HG03571 (cell line): ENCODE data around the gene IQCN.
"Not testable (repeated sequence)": the region's sequence is repeated elsewhere in the genome, so short reads cannot be mapped to it uniquely, and the experiment has no call there.

Source experiments
- ATAC-seq: cut with Tn5 transposase; IDR thresholded peaks from one replicate; pipeline ENCODE4 v1.9.1; 2021; ENCODE audit not compliant: unreplicated experiment

IQCN gene

GRCh38 chr19:18218159-18218558 lies 56.1 kb downstream of the IQCN start:
- no peak for ATAC-seq

GRCh38 chr19:18216789-18217188 lies 57.5 kb downstream of the IQCN start:
- ATAC-seq, result no peak

- ATAC-seq, result no peak
Measured at GRCh38 chr19:18214779-18215433, 59.3 kb downstream of the IQCN start.

DNA sequence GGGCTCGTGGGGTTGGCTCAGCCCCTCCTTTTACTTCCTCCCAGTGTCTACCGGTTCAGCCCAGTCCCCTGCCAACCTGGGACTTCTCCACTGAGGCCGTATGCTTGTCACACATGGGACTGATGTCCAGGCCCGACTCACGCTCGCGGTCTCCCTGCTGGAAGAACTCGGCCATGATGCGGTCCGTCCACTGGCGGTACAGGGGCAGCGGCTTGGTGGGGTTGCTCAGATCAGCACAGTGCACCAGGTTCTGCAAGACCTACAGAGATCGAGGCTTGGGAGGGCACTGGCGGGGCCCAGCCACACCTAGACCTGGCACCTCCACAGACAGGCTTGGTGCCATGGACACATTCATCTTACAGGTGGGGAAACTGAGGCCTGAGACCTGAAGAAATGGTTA lies 62.6 kb downstream of the IQCN start:
- ATAC-seq, result no peak

- ATAC-seq, result not testable (repeated sequence)
Measured at GRCh38 chr19:18209912-18210311, 64.3 kb downstream of the IQCN start.

- ATAC-seq, result no peak
Measured at GRCh38 chr19:18208098-18208951, 65.9 kb downstream of the IQCN start.
